Measurements from ENCODE around the gene DTNBP1. TPM values are rescaled to one million over a fixed set of nuclear protein-coding genes. Genes with fewer than 3 reads are reported as not detected.

Gene DTNBP1
- total and polyA plus RNA-seq, 2 of the 4 experiments (the other 2 are of a cell fraction), result 4.8 to 18.7 TPM

DNA sequence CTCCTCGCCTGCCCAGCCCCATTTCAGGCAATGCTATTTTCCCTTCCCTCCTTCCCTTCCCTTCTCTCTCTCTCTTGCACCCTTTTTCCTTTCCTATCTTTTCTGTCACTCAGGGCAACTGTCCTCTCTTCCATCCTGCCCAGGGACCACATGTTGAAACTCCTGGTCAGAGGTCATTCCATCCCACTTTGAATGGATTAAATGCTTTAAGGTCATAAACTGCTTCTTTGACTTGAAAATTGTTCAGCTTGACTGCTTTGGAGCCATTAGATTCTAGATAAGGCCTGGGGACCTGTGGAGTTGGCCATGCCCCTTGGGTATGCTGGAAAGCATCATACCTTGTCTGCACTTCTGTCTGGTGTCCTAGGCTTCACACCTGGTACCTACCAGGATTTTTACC lies 106.1 kb downstream of the DTNBP1 start:
- Histone ChIP-seq H3K36me3 (ENCODE audit: control insufficient read depth, insufficient read depth, low read length) (no peaks in the 10 kb centered on the region), H3K9ac (ENCODE audit: low read depth, low read length) (no peak overlapping the region), H4K20me1 (ENCODE audit: insufficient read depth, low read length) (no peaks in the 10 kb centered on the region), H3K9me1 (ENCODE audit: insufficient read depth, low read length) (0 out of 2 replicates have a peak, but pooled peaks cover 1% of the 10 kb centered on the region), H3K79me1 (ENCODE audit: low read depth in 1 of 2, low read length in 2 of 2) (peaks cover 0 to 5% of the 10 kb centered on the region in 2 experiments; a peak in 1 of 4 replicates), H2BK15ac (ENCODE audit: low read depth, low read length) (no peak overlapping the region), H2AK5ac (ENCODE audit: low read depth, low read length) (no peak overlapping the region), H3K4ac (ENCODE audit: low read depth, low read length) (no peak overlapping the region), H4K5ac (ENCODE audit: low read depth, low read length) (no peak overlapping the region), H3K4me1 (ENCODE audit: control insufficient read depth, insufficient read depth, low read length) (peaks cover 2% of the 10 kb centered on the region), H2BK20ac (ENCODE audit: low read depth, low read length) (no peak overlapping the region), H2BK5ac (ENCODE audit: low read depth, low read length, poor library complexity, severe bottlenecking) (no peak overlapping the region), H2BK120ac (ENCODE audit: low read depth, low read length) (no peak overlapping the region), H3K9me3 (ENCODE audit: control insufficient read depth, insufficient read depth, low read length) (no peaks in the 10 kb centered on the region), H3K27me3 (ENCODE audit: control insufficient read depth, insufficient read depth, low read length) (no peaks in the 10 kb centered on the region), H2AFZ (replicated peaks; ENCODE audit: low read length, poor library complexity) (no peak overlapping the region), H3K27ac (ENCODE audit: insufficient read depth, low read length) (no peak overlapping the region), H4K8ac (ENCODE audit: low read depth in 2 of 2, low read length in 2 of 2) (no peak overlapping the region), H3K18ac (ENCODE audit: low read depth, low read length) (no peak overlapping the region), H3K56ac (ENCODE audit: extremely low read depth, insufficient read depth, low read length) (no peak overlapping the region), H3K23ac (ENCODE audit: low read depth, low read length) (0 out of 2 replicates have a peak overlapping the region, but pooled peaks have one; percentile 27), H3K14ac (replicated peaks; ENCODE audit: low read depth, low read length) (no peak overlapping the region), H2AK9ac (replicated peaks; ENCODE audit: low read depth, low read length, poor library complexity) (no peak overlapping the region), H3K4me2 (ENCODE audit: low read depth, low read length) (no peak overlapping the region), H3K4me3 (ENCODE audit: insufficient read depth, low read depth, low read length) (no peak overlapping the region), H4K91ac (ENCODE audit: insufficient read depth, low read depth, low read length) (no peak overlapping the region)
- in situ Hi-C loops (cut with MboI; ENCODE audit: low sequenced_read_pairs), result no loop called here
- ChIA-PET POLR2A (ENCODE audit: unreplicated experiment) (no interaction called here), CTCF (no interaction called here)
- no peak for DNase-seq
- BruUV-seq (replicated peaks), result no TSS peak
- ATAC-seq (ENCODE audit: low read depth), result no peak
- dilution Hi-C loops (cut with HindIII; ENCODE audit: low sequenced_read_pairs, unreplicated experiment), result no loop called here
- 100% methylated on average over 1 of the region's 1 CpG; no CpG with 5 or more reads in 1 of the 2 experiments for WGBS, 2 experiments (ENCODE audit: extremely low coverage in 2 of 2, insufficient read length in 1 of 2)
- intact Hi-C loops (cut with micrococcal nuclease), result no loop called here
- TF ChIP-seq BHLHE40 (IDR thresholded peaks at IDR 0.05; ENCODE audit: low read depth, low read length), result no peak
- TF ChIP-seq SMC3 (IDR thresholded peaks at IDR 0.05; ENCODE audit: low read depth, low read length), result no peak
- TF ChIP-seq POLR2A (IDR thresholded peaks at IDR 0.05; ENCODE audit: low read depth, low read length), result no peak
- no peak for TF ChIP-seq CEBPB (IDR thresholded peaks at IDR 0.05; ENCODE audit: low read depth, low read length)
- TF ChIP-seq MAFK (IDR thresholded peaks at IDR 0.05; ENCODE audit: low read depth, low read length), result no peak
- TF ChIP-seq FOS (IDR thresholded peaks at IDR 0.05; ENCODE audit: low read depth, low read length), result no peak
